ENCODE results near the gene PCCB. TPM values are rescaled to one million over a fixed set of nuclear protein-coding genes. Genes with fewer than 3 reads are reported as not detected.
"Not testable (repeated sequence)": the region's sequence is repeated elsewhere in the genome, so short reads cannot be mapped to it uniquely, and the experiment has no call there.

The PCCB gene
- total RNA-seq, 1 donor from 2014 or later, result 104 TPM

DNA sequence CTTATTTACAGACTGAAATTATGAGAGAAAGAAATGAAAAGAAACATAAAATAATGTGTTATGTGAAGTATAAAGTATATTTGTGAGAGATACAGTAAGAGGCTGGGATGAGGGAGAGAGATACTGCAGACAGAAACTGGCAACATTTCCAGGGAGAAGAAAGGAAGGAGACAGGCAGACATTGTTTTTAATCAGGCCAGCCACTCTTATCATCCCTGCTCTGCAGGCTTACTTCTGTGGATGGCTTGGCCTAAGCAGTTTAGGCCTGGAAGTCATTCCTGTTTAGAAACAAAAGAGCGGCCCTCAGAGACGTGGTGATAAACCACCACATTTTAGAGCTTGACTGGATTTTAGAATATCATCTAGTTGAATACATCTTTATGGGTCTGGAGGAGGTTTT lies 12.4 kb downstream of the PCCB start:
- no peak for DNase-seq (ENCODE audit: low read depth)

DNA sequence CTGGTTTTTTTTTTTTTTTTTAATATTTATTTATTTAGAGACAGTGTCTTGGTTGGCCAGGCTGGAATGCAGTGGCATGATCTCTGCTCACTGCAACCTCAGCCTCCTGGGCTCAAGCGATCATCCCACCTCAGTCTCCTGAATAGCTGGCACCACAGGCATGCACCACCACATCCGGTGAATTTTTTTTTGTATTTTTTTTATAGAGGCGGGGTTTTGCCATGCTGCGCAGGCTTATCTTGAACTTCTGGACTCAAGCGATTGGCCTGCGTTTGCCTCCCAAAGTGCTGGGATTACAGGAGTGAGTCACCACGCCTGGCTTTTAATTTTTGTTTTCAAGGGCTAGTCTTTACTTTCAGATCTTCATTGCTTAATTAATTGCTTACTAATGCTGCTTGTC lies 13.1 kb downstream of the PCCB start:
- DNase-seq (ENCODE audit: low read depth), result no peak

DNA sequence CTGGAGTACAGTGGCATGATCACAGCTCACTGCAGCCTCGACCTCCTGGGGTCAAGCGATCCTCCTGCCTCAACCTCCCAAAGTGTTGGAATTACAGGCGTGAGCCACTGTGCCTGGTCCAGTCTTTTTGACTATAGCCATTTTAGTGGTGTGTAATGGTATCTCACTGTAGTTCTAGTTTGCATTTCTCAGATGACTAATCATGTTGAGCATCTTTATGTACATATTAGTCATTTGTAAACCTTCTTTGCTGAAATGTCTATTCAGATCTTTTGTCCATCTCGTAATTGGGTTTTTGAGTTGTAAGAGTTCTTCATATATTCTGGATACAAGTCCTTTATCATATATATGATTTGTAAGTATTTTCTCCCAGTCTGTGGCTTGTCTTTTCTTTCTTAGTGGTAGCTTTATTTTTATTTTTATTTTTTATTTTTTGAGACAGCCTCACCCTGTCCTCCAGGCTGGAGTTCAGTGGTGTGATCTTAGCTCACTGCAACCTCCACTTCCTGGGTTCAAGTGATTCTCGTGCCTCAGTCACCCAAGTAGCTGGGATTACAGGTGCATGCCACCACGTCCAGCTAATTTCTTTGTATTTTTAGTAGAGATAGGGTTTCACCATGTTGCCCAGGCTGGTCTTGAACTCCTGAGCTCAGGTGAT lies 16.5 kb downstream of the PCCB start:
- not testable (repeated sequence) for DNase-seq (ENCODE audit: low read depth)

DNA sequence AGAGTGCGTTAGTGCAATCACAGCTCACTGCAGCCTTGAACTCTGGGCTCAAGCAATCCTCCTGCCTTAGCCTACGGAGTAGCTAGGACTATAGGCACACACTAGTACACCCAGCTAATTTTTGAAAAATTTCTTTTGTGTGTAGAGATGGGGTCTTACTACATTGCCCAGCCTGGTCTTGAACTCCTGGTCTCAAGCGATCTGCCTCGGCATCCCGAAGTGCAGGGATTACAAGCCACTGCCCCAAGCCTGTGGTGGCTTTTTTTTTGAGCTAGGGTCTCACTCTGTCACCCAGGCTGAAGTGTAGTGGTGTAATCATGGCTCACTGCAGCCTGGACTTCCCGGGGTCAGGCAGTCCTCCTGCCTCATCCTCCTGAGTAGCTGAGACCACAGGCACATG lies 17.1 kb downstream of the PCCB start:
- DNase-seq (ENCODE audit: low read depth), result no peak

- DNase-seq (ENCODE audit: low read depth), result no peak
Measured at GRCh38 chr3:136270179-136270578, 20.0 kb downstream of the PCCB start.

DNA sequence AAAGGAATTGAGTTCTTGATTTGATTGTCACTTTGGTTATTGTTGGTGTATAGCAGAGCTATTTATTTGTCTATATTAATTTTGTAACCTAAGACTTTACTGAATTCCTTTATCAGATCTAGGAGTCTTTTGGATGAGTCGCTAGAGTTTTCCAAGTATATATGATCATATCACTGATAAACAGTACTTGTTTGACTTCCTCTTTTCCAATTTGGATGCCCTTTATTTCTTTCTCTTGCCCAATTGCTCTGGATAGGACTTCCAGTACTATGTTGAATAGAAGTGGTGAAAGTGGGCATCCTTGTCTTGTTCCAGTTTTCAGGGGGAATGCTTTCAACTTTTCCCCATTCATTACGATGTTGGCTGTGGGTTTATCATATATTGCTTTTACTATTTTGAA lies 21.5 kb downstream of the PCCB start:
- DNase-seq (ENCODE audit: low read depth), result not testable (repeated sequence)

DNA sequence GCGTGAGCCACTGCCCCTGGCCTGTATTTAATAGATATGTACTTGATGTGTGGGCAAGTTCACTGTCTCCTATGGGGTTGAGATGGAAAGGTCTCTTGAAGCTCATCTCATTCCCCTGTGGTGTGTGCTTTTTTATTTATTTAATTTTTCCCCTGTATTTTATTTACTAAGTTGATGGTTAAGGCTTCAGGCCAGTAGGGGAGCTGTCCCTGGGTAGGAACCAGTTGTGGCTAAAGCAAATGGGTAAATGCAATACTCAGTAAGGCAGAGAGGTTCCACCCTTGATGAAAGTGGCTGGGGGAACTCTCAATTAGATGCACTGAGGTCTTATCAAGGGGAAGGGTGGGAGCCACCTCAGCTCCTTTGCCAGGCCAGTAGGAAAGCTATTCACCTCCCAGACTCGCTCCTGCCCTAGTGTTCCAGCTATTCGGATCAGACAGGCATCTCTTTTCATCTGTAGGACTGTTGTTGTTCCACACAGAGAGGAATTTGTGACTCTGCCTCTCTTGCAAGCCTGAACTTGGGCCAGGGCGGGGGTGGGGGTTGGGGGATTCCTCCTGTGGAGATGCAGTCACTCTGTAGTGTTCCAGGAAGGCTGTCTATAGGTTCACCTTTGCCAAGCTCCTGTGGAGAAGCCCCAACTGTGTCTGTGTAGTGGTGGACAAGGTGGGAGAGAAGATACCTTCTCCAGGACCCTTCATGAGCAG lies 26.1 kb downstream of the PCCB start:
- DNase-seq (ENCODE audit: low read depth), result no peak

GRCh38 chr3:136277115-136277514 lies 27.0 kb downstream of the PCCB start:
- peak; percentile 31 for DNase-seq (ENCODE audit: low read depth)

- DNase-seq (ENCODE audit: low read depth), result peak; percentile 76
Measured at GRCh38 chr3:136277634-136278033, 27.5 kb downstream of the PCCB start.

- DNase-seq (ENCODE audit: low read depth), result no peak
Measured at GRCh38 chr3:136279092-136279491, 29.0 kb downstream of the PCCB start.

GRCh38 chr3:136280961-136281360 lies 30.8 kb downstream of the PCCB start:
- DNase-seq (ENCODE audit: low read depth), result no peak

DNA sequence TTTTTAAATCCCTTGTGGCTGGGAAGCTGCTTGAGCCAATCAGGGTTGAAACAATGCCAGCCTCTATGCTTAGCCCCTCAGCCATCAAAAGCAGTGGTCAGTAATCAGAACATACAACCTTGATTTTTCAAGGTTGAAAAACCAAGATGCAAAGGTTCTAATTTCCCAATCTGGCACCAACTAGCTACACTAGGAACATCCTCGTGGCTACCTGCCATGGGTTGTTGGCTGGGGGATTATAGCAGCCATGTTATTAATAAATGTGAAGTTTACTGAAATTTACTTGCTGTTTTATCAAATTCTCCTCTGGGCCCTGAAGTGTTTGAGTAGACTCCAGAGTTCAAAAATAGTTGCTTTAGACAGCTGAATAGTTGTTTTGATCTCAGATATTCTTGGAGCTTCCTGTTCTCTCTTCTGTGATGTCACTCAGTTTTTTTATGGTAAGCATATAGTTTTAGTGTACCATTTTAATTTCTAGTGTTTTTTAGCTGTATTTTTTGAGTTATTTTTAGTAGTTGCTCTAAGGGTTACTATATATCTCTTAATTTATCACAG lies 31.9 kb downstream of the PCCB start:
- peak; percentile 18 for DNase-seq (ENCODE audit: low read depth)

DNA sequence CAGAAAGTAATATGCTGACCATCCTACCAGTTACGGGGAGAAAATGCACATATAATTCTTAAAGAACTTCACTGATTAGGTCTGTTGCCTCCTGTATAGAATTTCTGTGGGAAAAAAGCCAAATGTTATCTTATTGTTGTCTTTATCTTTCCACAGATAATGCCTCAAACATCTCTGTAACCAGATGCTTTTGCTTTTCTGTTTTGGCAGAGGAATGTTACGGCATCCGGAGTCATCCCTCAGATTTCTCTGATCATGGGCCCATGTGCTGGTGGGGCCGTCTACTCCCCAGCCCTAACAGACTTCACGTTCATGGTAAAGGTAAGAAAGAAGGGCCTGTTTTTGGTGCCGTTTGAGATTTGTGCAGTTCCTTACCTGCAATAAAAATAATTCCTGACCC lies 33.5 kb downstream of the PCCB start:
- DNase-seq (ENCODE audit: low read depth), result no peak

GRCh38 chr3:136291302-136291701 lies 41.2 kb downstream of the PCCB start:
- no peak for DNase-seq (ENCODE audit: low read depth)

DNA sequence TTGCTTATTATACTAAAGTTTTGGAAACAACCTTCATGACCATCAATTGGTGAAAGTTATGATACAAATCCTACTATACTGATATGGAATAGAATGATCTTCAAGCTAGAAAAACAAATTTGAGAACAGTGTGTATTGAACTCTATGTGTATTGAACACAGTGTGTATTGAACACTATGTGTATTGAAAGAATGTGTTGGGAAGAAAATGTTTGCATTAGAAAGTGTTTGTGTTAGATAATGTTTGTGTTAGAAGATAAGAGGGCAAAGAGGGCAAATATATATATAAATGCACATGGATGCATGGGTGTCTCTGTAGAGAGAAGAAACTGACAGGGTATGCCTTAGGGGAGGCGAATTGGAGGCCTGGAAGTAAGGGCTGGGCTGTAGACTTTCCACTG lies 42.4 kb downstream of the PCCB start:
- DNase-seq (ENCODE audit: low read depth), result no peak

DNA sequence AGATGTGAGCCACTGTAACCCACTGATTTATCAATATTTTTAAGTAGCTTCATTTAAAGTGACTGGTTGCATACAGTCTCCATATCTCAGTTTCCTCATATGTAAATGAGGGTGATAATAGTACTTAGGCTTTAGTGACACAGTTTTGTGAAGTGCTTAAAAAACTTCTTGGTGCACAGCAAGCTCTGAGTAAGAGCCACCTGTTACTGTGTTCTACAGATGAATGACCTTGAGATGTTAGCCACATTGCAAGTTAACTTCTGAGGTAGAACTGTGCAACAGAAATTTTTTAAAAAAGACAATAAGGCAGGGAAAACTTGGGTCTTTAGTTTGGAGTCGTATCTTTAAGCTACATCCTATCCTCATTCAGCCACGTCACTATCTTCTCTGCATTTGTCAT lies 43.1 kb downstream of the PCCB start:
- DNase-seq (ENCODE audit: low read depth), result no peak

GRCh38 chr3:136294176-136294575 lies 44.0 kb downstream of the PCCB start:
- no peak for DNase-seq (ENCODE audit: low read depth)

- no peak for DNase-seq (ENCODE audit: low read depth)
Measured at GRCh38 chr3:136296960-136297359, 46.8 kb downstream of the PCCB start.

GRCh38 chr3:136297826-136298225 lies 47.7 kb downstream of the PCCB start:
- no peak for DNase-seq (ENCODE audit: low read depth)

DNA sequence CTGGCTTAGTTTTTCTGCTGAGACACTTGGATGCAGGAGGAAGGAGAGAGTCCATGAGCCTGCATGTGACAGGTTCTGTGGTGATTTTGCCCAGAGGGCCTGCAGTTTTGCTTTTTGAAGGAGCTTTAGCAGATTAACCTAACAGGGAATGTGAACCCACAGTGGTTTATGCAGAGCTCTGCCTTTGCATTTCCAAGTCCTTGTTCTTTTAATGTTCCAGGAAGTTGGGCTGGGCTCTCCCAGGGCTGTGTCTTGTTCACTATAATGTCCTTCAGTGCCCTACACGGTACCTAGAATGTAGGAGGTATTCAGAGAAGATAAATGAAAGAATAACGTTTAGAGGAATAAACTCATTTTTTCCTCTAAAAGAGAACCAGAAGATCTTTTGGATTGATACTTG lies 50.3 kb downstream of the PCCB start:
- no peak for DNase-seq (ENCODE audit: low read depth)

DNA sequence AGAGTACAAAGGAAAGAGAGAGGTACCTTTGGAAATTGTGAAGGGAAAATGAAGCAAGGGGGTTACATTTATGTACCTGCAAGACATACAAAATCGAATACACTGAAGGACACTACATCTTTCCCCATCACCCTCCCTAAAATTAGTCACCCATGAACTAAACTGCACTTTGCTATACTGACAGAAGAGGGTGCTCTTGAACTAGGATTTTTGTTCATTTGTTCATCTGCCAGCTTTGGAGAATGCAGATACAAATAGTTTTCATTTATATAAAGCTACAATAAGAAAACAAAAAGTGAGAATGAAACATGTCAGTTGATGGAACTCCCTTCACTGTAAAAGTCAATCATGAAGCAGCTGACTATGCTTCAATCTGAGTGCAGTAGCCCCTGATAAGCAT lies 55.7 kb downstream of the PCCB start:
- peak; percentile 62 for DNase-seq (ENCODE audit: low read depth)

DNA sequence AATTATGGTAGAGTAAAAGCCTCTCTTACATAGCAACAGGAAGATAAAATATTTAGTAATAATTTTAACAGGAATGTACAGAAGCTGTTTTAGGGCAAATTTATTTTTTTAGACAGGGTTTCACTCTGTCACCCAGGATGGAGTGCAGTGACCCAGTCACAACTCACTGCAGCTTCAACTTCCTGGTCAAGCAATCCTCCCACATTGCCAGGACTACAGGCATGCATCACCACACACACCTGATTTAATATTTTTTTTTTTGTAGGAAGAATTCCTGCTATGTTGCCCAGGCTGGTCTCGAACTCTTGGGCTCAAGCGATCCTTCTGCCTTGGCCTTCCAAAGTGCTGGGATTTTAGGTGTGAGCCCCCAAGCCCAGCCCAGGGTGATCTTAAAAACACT lies 61.1 kb downstream of the PCCB start:
- DNase-seq (ENCODE audit: low read depth), result no peak

DNA sequence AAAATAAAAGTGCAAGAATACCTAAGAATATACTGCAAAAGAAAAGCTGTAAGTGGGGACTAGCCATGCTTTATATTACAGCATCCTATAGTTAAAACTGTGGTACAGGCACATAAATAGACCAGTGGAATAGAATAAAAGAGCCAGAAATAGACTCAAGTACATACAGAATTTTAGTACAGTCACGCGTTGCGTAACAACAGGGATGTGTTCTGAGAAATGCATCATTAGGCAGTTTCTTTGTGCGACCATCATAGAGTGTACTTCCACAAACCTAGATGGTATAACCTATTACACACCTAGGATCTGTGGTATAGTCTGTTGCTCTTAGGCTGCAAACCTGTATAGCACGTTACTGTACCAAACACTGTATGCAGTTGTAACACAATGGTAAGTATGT lies 61.8 kb downstream of the PCCB start:
- DNase-seq (ENCODE audit: low read depth), result no peak
